HEK293 (cell line): ENCODE results near the gene WBP4.

ENCODE experiments used
- CTCF ChIA-PET: fragments of 350-600 bp; formaldehyde crosslinking; extraction: SDS; loops from one replicate; lab custom pipeline; 2021; ENCODE audit warnings: antibody characterized with exemption; lab: Yijun Ruan, JAX
- POLR2A ChIA-PET: fragments of 300-600 bp; formaldehyde crosslinking; extraction: SDS; loops from one replicate; lab custom pipeline; 2020; ENCODE audit warnings: antibody characterized with exemption, inconsistent platforms; lab: Yijun Ruan, JAX
- H3K27ac ChIP-seq: fragments of 200-500 bp; sonication (Bioruptor generic); 2 replicates; pipeline ENCODE4 v1.5.1; 2014; ENCODE audit warnings: low read depth, low read length, control low read depth, inconsistent platforms; ENCODE audit errors: extremely low read depth
- H3K36me3 ChIP-seq, 2 experiments: fragments of 200-500 bp in 1 of 2; sonication (Bioruptor generic) in 1 of 2; 1 replicate in 1 of 2; 2 replicates in 1 of 2; pipeline ENCODE4 v1.5.1; 2014 to 2017; ENCODE audit warnings: inconsistent platforms in 2 of 2, low read length in 2 of 2; ENCODE audit not compliant: control insufficient read depth in 2 of 2, insufficient read depth in 1 of 2
- H3K4me1 ChIP-seq: fragments of 200-500 bp; sonication (Bioruptor generic); 2 replicates; pipeline ENCODE4 v1.5.1; 2014; ENCODE audit warnings: mild to moderate bottlenecking, low read length, inconsistent platforms; ENCODE audit not compliant: control insufficient read depth, insufficient read depth
- H3K4me3 ChIP-seq: 2 replicates; pipeline ENCODE4 v1.5.1; 2011; ENCODE audit warnings: low read depth, mild to moderate bottlenecking, control low read depth, low read length, moderate library complexity
- H3K9me3 ChIP-seq: fragments of 200-500 bp; sonication (Bioruptor generic); 2 replicates; pipeline ENCODE4 v1.5.1; 2014; ENCODE audit warnings: low read depth, low read length, inconsistent platforms; ENCODE audit not compliant: control insufficient read depth, insufficient read depth
- BCL6B ChIP-seq: fragments of 450-650 bp; formaldehyde crosslinking; IDR thresholded peaks from 2 replicates; pipeline ENCODE4 v1.5.1; 2017; ENCODE audit warnings: missing biosample characterization, missing genetic modification characterization
- ELK4 ChIP-seq: IDR thresholded peaks from 2 replicates; pipeline ENCODE4 v1.6.1; 2011; ENCODE audit warnings: mild to moderate bottlenecking, low read depth, low read length, borderline replicate concordance
- GLI4 ChIP-seq: fragments of 450-650 bp; formaldehyde crosslinking; IDR thresholded peaks from 2 replicates; pipeline ENCODE4 v1.5.1; 2016; ENCODE audit warnings: missing biosample characterization, missing genetic modification characterization
- HIC1 ChIP-seq: fragments of 450-650 bp; formaldehyde crosslinking; IDR thresholded peaks from 2 replicates; pipeline ENCODE4 v1.5.1; 2016; ENCODE audit warnings: missing biosample characterization, missing genetic modification characterization
- HOXC10 ChIP-seq: sonication (generic); formaldehyde crosslinking; IDR thresholded peaks from 2 replicates; pipeline ENCODE4 v1.8.1; 2023; ENCODE audit warnings: mild to moderate bottlenecking, missing genetic modification reagents
- IKZF3 ChIP-seq: fragments of 450-650 bp; IDR thresholded peaks from 2 replicates; pipeline ENCODE4 v1.5.0; 2018; ENCODE audit warnings: missing biosample characterization, mild to moderate bottlenecking, missing genetic modification characterization, moderate library complexity
- KLF1 ChIP-seq: fragments of 450-650 bp; formaldehyde crosslinking; IDR thresholded peaks from 2 replicates; pipeline ENCODE4 v1.5.1; 2016; ENCODE audit warnings: missing biosample characterization, missing genetic modification characterization
- PRDM10 ChIP-seq: fragments of 450-650 bp; formaldehyde crosslinking; IDR thresholded peaks from 2 replicates; pipeline ENCODE4 v1.5.1; 2016; ENCODE audit warnings: missing biosample characterization, missing genetic modification characterization
- TCF7L2 ChIP-seq: IDR thresholded peaks from 2 replicates; pipeline ENCODE4 v1.6.1; 2011; ENCODE audit warnings: low read depth, mild to moderate bottlenecking, inconsistent platforms, low read length, moderate library complexity, borderline replicate concordance
- ZFP41 ChIP-seq: fragments of 450-650 bp; formaldehyde crosslinking; IDR thresholded peaks from 2 replicates; pipeline ENCODE4 v1.5.1; 2016; ENCODE audit warnings: missing biosample characterization, missing genetic modification characterization, borderline replicate concordance
- ZNF132 ChIP-seq: fragments of 450-650 bp; formaldehyde crosslinking; IDR thresholded peaks from 2 replicates; pipeline ENCODE4 v1.5.1; 2017; ENCODE audit warnings: missing biosample characterization, missing genetic modification characterization, borderline replicate concordance
- ZNF157 ChIP-seq: fragments of 450-650 bp; formaldehyde crosslinking; IDR thresholded peaks from 2 replicates; pipeline ENCODE4 v1.5.1; 2016; ENCODE audit warnings: missing biosample characterization, missing genetic modification characterization
- ZNF202 ChIP-seq: fragments of 450-650 bp; formaldehyde crosslinking; IDR thresholded peaks from 2 replicates; pipeline ENCODE4 v1.5.1; 2016; ENCODE audit warnings: missing biosample characterization, missing genetic modification characterization, borderline replicate concordance
- ZNF362 ChIP-seq: fragments of 450-650 bp; formaldehyde crosslinking; IDR thresholded peaks from 2 replicates; pipeline ENCODE4 v1.5.1; 2016; ENCODE audit warnings: missing biosample characterization, missing genetic modification characterization
- ZNF366 ChIP-seq: fragments of 450-650 bp; formaldehyde crosslinking; conservative IDR thresholded peaks from 2 replicates; pipeline ENCODE4 v1.5.1; 2016; ENCODE audit warnings: missing biosample characterization, missing genetic modification characterization
- ZNF488 ChIP-seq: fragments of 450-650 bp; formaldehyde crosslinking; IDR thresholded peaks from 2 replicates; pipeline ENCODE4 v1.5.1; 2016; ENCODE audit warnings: missing biosample characterization, missing genetic modification characterization
- ZNF514 ChIP-seq: fragments of 450-650 bp; formaldehyde crosslinking; IDR thresholded peaks from 2 replicates; pipeline ENCODE4 v1.5.1; 2016; ENCODE audit warnings: missing biosample characterization, missing genetic modification characterization
- ZNF549 ChIP-seq: fragments of 450-650 bp; IDR thresholded peaks from 2 replicates; pipeline ENCODE4 v1.5.1; 2018; ENCODE audit warnings: missing biosample characterization, missing genetic modification characterization, mild to moderate bottlenecking, inconsistent platforms, moderate library complexity
- ZNF596 ChIP-seq: fragments of 450-650 bp; IDR thresholded peaks from 2 replicates; pipeline ENCODE4 v1.5.0; 2018; ENCODE audit warnings: missing biosample characterization, mild to moderate bottlenecking, missing genetic modification characterization, moderate library complexity
- ZSCAN16 ChIP-seq: fragments of 450-650 bp; formaldehyde crosslinking; IDR thresholded peaks from 2 replicates; pipeline ENCODE4 v1.5.1; 2016; ENCODE audit warnings: missing biosample characterization, missing genetic modification characterization

Gene WBP4

GRCh38 chr13:41107104-41107571 lies 45.8 kb downstream of the WBP4 start:
- ChIA-PET CTCF (no interaction called here), POLR2A (no interaction called here)
- Histone ChIP-seq H3K27ac (no peak overlapping the region), H3K4me1 (no peaks in the 10 kb centered on the region), H3K4me3 (no peak overlapping the region), H3K9me3 (no peaks in the 10 kb centered on the region), H3K36me3 (no peaks in the 10 kb centered on the region; a peak in 1 of 3 replicates)
- no peak for TF ChIP-seq HOXC10 (CRISPR knock-in tag)
- no peak for TF ChIP-seq BCL6B (tag by site-specific recombination)
- no peak for TF ChIP-seq PRDM10 (tag by site-specific recombination)
- TF ChIP-seq ZNF132 (tag by site-specific recombination), result no peak
- TF ChIP-seq GLI4, result no peak
- TF ChIP-seq HIC1 (tag by site-specific recombination), result no peak
- TF ChIP-seq ZSCAN16, result no peak
- no peak for TF ChIP-seq KLF1 (tag by site-specific recombination)
- no peak for TF ChIP-seq TCF7L2
- TF ChIP-seq ZNF362 (tag by site-specific recombination), result no peak
- TF ChIP-seq ZNF549, result no peak
- TF ChIP-seq ZNF596 (tag by site-specific recombination), result no peak

- ChIA-PET POLR2A (no interaction called here), CTCF (no interaction called here)
- no peaks in the 10 kb centered on the region; a peak in 1 of 3 replicates for H3K36me3 ChIP-seq
- no peaks in the 10 kb centered on the region for H3K4me1 ChIP-seq
- no peak overlapping the region for H3K27ac ChIP-seq
- H3K4me3 ChIP-seq, result no peak overlapping the region
- no peaks in the 10 kb centered on the region for H3K9me3 ChIP-seq
- no peak for TF ChIP-seq PRDM10 (tag by site-specific recombination)
- TF ChIP-seq ZNF202 (tag by site-specific recombination), result no peak
- no peak for TF ChIP-seq ZFP41 (tag by site-specific recombination)
- TF ChIP-seq ZNF157, result no peak
- no peak for TF ChIP-seq ZNF366 (tag by site-specific recombination)
- TF ChIP-seq ELK4, result no peak
- TF ChIP-seq ZNF488 (tag by site-specific recombination), result no peak
- no peak for TF ChIP-seq ZNF514 (tag by site-specific recombination)
- no peak for TF ChIP-seq IKZF3 (tag by site-specific recombination)
These were observed 46.3 kb downstream of the WBP4 start for GRCh38 chr13:41107584-41108014.
